HL-60/S4 (cell line): ENCODE data around the gene HSPA5.
"Not testable (repeated sequence)": the region's sequence is repeated elsewhere in the genome, so short reads cannot be mapped to it uniquely, and the experiment has no call there.

Source experiments
- in situ Hi-C: fragments of 300-500 bp; cut with MboI; formaldehyde crosslinking; loops from 2 replicates; pipeline ENCODE4 v1.14.3; 2022; ENCODE audit warnings: low sequenced_read_pairs

HSPA5 gene

DNA sequence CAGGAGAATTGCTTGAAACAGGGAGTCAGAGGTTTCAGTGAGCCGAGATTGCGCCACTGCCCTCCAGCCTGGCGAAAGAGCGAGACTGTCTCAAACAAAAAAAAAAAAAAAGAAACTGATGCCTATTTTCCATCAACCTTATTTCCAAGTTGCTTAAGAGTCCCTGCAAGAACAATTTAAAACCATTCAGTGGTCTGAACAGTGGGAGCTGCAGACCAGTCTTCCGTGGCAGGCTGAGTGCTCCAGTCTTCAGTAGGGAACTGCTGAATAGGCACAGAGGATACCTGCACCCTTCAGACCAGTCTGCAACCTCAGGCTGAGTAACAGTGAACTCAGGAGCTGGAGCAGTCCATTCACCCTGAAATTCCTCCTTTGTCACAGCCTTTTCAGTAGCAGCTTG lies 46.7 kb downstream of the HSPA5 start:
- in situ Hi-C loops, result not testable (repeated sequence)

DNA sequence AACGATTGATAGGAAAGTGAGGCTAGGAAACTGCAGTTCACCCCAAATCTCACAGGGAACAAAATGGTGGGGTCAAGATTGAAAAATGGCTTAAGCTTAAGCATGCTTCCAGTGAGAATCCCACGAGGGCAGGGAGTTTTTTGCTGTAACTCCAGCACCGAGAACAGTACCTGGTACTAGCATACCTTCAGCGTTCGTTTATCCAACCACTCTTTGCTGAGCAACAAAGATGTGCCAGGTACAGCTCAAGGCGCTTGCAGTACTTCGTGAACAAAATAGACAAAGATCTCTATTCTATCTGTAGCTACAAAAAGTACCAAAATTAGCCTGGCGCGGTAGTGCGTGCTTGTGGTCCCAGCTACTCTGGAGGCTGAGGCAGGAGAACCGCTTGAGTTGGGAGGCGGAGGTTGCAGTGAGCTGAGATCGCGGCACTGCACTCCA lies 50.8 kb downstream of the HSPA5 start:
- in situ Hi-C loops, result no loop called here

DNA sequence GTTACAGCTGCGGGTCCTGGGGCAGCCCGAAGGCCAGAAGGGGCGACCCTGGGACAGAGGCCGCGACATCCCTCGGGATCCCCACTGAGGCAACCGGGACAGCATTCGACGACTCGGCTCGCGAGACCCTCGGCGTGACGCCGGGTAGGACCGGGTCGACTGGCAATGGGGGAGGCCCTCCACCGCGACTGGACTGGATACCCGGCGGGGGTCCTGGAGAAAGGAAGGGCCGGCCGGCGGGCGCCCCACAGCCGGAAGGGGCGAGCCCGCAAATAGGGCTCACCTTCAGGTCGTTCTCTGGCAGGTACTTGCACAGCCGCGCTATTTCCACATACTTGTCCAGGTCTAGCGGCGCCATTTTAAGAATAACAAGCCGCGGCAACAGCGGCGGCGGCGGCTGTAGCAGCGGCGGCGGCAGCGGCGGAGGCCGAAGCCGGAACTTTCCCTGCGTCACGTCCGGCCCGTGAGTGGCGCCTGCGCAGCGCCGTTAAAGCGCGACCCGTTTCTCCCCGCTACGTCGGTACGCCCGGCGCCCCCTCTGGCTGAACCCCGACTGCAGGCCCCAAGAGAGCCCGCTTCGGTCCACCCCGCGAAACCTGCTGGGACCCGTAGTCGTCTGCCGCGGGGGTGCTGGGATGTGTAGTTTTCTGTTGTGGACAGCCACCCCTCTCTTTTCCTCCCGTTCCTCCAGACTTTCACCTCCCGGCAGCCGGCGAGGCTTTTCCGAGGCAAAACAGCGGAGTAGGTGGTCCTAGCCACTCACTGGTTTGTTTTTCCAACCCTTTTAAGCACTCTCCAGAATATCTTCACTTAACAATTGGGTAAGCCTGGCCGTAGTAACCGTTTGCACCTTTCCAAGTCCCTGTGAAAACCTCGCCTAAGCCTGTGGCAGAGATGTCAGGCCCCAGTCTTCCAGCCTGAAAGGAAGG lies 51.5 kb downstream of the HSPA5 start, which contains the start of gene PPP6C:
PPP6C (minus strand) TSS at position 443 of the 929 bp plus-strand sequence; CDS start at position 358, 85 bp downstream.
- in situ Hi-C loops, result no loop called here

DNA sequence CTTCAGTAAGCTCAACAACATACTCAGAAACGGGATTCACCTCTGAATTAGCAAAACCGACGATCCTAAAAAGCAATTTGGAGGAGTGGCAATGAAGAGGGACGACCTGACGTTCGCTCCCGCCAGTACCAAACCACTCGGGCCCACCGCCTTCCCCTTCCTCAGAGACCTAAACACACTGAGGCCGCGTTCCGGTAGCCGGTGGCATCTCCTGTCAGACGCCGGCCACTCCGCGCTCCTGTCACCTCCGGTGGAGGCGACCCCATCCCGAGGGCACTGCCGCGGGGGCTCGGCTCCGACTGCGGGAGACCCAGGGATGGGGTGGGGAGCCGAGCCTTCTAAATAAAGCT lies 52.2 kb downstream of the HSPA5 start:
- in situ Hi-C loops, result no loop called here
